Left cardiac atrium (tissue), 4 donors: Measurements from ENCODE around the gene FGFR3. TPM values are rescaled to one million over a fixed set of nuclear protein-coding genes. Genes with fewer than 3 reads are reported as not detected.
A peak's percentile ranks its signal among the peaks of the same experiment; 100 is the strongest.
"Not testable (repeated sequence)": the region's sequence is repeated elsewhere in the genome, so short reads cannot be mapped to it uniquely, and the experiment has no call there.

Experiments used
- ATAC-seq, 2 donors: fragments of 200-7000 bp; cut with Tn5 transposase; one replicate each; pipeline ENCODE4 v1.9.1; 2020; ENCODE audit warnings: mild to moderate bottlenecking in 2 of 2, moderate library complexity in 2 of 2
- DNase-seq: peaks from one replicate; pipeline ENCODE4 v3.0.0-alpha.2; 2020
- intact Hi-C, 2 donors: fragments of 100-400 bp; cut with DNase I; formaldehyde crosslinking; loops; one replicate each; pipeline versions ENCODE4 v1.14.1 to v1.15.1; 2022 to 2023
- total RNA-seq, 2 donors: library from RNA; stranded (reverse); fragmentation: NEBNext Ultra II Directional; extraction: Animal tissue kit (Norgen Biotek cat#: 25700); gene quantifications; one replicate each; pipeline ENCODE4 v1.2.1, GENCODE V29; 2021
- donor health status: DM: no; HTN: yes; CAD: no.
- donor health status: DM: no; HTN: yes; CAD: no; lungs with severe emphysema.
- donor health status: DM: yes; HTN: yes; CAD: no.
- donor health status: Dilated cardiomyopathy.

Gene FGFR3
- total RNA-seq, 2 donors from 2014 or later: 1.6 to 5.4 TPM

DNA sequence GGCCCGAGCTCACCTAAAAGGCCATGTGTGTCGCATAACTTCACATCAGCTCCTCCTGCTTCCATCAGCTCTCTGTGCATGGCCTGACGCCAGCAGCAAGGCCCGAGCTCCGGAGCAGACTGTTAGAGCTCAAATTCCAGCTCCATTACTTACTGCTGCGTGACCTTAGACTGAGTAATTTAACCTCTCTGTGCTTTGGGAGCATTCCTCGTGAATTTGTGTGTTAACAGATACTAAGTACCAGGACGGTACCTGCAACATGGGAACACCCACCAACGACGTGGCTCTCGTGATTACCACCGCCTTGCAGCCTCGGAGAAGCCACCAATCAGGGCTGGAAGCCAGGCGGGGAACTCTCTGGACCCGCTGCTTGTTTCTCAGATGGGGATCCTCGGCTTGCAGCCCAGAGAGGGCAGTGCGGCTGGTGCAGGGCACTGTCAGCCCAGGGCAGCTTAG is 49.9 kb downstream of the FGFR3 start:
- intact Hi-C loops: no loop called here

DNA sequence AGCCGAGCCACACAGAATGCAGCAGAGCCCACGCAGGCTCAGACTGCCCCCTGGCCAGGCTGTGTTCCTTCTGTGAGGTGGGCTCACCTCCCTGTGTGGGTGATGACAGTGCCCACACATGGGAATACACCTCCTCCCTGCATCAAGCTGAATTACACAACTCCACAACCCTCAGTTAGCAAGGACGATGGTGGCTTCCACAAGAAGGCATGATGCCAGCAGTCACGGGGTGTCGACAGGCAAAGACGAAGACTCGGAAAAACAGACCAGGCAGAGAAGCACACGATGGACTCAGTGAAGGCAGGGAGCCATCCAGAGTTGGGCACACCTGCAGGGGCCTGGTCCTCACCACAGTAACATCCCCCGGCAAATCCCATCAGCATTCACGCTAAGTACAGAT is 50.8 kb downstream of the FGFR3 start:
- peak; percentile 51 to 76 for ATAC-seq
- intact Hi-C loops: no loop called here
- peak; percentile 63 for DNase-seq

More for the DNA sequence above, 49.9 kb downstream of the FGFR3 start:
- no peak for DNase-seq
- peak; percentile 66 to 72 for ATAC-seq

DNA sequence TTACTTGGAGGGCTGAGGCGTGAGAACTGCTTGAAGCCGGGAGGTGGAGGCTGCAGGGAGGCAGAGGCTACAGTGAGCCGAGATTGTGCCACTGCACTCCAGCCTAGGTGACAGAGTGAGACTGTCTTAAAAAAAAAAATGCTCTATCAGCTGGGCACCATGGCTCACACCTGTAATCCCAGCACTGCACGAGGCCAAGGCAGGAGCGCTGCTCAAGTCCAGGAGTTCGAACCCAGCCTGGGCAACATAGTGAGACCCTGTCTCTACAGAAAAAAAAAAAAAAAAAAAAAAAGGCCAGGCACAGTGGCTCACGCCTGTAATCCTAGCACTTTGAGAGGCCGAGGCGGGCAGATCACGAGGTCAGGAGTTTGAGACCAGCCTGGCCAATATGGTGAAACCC is 51.5 kb downstream of the FGFR3 start:
- DNase-seq, ATAC-seq, intact Hi-C loops: not testable (repeated sequence)

DNA sequence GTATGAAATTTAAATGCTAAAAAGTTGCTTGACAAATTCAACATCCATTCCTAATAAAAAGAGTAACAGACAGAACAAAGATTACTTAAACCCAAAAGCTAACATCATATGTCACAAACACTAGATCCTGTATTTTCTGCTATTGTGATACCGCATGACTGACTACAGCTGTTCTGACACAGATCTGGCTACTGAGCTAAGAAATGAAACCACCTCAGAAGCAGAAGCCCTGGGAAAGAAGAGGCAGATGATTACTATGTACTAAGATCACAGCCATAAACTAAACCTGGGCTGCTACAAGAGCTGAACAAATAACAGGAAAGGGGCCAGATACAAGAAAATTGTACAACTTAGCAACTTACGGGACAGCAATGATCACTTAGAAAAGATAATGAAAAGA is 53.5 kb downstream of the FGFR3 start:
- ATAC-seq: no peak
- intact Hi-C loops: no loop called here
- no peak for DNase-seq

DNA sequence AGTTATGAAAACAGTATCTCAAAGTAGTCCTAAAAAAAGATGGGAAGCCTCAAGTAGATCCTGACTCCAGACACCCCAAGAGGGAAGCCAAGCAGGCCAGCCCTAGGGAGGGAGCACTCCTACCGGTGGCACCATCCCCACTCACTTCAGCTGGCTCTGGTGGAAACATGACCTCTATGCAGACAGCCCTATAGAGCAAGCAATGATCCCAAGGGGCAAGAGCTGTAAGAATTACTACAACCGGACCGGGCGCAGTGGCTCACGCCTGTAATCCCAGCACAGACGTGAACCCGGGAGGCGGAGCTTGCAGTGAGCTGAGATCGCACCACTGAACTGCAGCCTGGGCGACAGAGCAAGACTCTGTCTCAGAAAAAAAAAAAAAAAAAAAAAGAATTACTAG is 57.2 kb downstream of the FGFR3 start:
- no peak for DNase-seq
- ATAC-seq: peak in 1 of 2 donors; percentile 69
- intact Hi-C loops: no loop called here

DNA sequence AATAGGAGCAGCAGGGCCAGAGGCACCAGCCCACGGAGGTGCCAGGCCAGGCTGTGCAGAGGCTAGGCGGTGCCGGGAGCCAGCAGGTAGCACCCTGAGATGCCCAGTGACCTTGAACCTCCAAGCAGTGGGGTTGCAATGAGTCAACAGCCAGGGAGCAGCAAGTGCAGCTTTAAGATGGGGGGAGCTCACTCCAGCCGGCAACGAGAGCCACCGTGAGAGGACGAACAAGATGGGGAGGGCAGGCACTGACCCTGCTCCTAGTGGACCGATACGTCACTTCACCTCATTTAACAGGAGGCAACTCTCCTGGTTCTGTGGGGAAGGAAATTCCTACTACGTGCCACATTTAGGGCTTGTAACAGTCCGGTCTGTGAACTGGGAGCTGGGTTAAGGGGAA is 58.1 kb downstream of the FGFR3 start:
- no peak for ATAC-seq
- intact Hi-C loops: no loop called here
- no peak for DNase-seq

DNA sequence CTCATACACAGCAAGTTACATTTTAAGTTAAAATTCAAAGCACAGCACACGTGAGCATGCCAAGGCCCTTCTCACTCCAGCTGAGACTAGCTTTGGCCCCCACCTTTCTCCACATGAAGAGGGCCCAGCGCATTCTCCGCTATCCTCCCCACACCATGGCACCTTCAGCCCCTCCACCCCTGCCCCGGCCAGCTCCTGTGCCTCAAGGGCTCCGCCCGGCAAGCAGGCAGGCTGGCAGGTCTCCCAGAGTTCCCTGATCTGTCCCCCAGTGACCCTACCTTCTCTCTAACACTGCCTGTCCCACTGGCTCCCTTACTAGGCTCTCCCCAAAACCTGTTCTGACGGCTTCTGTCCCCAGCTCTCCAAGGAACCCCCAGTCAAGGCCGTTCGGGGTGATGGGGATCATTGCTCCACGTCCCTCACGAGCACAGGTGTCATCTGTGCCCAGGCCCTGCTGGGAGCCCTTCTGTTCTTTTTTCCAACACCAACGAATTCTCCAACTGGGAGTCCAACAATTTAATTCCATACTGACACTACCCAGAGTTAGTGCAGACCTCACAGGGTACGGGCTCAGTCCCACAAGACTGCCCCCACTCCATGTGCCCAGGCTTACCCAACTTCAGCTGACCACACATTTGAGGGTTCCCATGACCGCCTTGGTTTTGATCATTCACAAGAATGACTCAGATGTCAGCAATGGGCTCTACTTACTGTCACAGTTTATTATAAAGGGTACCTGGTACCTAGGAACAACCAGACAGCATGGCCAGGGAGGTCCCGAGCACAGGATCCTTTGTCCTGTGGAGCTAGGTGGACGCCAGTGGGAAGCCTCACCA is 58.7 kb downstream of the FGFR3 start:
- intact Hi-C loops: no loop called here
- ATAC-seq (no peak), DNase-seq (no peak)

DNA sequence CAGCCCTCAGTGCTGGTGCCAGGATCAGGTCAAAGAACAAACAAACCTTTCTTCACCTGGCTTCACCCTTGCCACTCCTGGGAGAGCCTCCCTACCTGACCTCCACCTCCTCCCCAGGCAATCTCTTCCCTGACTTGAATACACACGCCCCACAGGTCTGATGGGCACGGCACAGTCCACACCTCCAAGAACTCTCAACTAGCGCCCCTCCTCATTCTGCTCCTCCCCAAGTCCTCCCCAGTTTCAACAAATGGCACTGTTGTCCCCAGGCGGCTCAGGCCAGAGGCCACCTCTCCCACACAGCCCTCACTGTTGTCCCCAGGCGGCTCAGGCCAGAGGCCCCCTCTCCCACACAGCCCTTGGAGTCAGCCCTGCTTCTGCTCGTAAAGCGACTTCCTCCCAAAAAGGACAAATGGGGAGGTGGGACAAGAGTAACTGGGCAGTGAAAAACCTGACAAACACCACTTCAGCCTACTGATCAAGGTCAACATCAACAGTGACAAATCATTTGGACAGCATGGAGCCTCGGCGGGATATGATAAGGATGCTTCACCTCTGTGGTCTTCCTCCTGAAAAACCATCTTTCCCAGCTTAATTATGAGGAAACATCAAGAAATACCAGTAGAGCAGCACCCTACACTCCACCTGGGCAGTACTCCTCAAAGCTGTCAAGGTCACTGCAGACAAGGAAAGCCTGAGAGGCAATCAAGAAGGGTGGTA is 60.0 kb downstream of the FGFR3 start:
- intact Hi-C loops: no loop called here
- no peak for ATAC-seq
- no peak for DNase-seq

DNA sequence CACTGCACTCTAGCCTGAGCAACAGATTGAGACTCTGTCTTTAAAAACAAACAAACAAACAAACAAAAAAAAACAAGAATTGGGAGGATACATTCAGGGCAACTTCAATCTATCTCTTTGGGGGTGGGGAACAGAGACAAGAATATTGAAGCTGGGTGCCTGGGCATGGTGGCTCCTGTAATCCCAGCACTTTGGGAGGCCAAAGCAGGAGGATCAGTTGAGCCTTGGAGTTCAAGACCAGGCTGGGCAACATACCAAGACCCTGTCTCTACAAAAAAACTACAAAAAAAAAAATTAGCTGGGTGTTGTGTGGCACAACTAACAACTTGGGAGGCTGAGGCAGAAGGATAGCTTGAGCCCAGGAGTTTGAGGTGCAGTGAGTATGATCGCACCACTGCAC is 61.7 kb downstream of the FGFR3 start:
- ATAC-seq: no peak
- no peak for DNase-seq
- intact Hi-C loops: no loop called here

DNA sequence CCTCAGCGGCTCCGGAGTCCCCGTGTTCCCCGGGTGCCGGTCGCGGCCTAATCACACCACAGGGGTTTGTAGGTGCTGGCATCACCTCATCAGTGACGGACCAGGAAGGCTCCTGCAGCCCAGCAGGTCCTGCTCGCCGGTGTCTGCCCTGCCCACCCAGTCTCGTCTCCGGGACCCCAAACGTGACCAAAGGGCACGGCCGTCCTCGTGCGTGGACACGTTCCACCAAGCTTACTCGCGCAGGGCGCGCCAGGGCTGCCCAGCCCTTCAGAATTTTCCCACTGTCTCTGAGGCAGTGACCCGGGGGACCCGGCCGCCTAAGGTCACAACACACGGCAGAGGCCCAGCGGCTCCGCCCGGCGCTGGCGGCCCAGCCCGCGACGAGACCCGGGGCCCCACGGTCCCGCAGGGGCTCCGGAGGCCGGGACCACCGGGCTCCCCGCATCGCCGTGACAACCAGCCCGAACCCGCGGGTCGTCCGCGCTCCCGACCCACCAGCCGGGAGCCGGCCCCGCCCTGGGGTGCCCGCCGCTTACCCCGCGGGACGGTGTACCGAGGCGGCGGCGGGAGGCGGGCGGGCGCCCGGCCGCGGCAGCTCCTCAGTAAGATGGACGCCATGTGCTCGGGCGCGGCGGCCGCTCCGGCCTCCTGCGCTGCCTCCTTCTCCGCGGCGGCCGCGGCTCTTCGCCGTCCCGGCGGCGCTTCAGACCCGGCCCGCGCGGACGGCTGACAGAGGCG is 62.4 kb downstream of the FGFR3 start:
- peak; percentile 43 for DNase-seq
- intact Hi-C loops: loop anchor here in 1 of 2 donors (1.0 kb wide), 1 partner anchor 15 kb away; no protein-coding TSS in a partner anchor

DNA sequence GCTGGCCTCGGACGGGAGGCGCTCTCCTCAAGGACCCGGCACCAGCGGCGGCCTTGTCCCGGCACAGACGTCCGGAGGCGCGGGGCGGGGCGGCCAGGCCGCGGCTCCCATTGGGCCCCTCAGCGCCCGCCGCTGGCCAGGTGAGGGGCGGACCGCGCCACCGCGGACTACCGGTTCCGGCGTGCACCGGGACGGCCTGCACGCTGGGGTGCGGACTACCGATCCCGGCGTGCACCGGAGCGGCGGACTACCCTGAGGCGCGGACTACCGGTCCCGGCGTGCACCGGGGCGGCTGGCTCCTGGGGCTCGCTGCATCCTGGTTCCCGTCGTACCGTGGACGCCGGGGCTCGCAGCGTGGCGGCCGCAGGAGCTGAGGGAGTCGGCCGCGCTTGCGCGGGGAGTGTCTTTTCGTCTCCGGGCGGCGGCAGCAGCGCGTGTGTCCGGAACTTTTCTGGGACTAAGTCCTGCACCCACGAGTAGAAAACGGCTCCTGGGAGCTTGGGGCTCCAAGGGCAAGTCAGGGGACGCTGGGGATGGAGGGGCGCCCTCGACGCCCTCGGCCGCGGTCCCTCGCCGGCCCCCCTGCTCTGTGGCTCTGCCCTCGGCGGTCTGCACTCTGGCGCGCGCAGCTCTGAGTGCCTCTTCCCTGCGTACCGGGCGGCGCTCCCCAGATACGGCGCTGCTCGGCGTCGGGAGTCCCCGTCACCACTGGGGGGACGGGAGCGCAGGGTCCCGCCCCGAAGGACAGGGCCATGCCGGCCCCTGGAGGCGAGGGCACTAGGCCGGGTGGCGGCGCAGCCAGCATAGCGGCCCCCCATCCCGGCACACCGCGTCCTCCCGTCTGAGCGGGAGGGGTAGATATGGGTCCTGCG is 63.2 kb downstream of the FGFR3 start, which contains the start of gene LETM1:
Gene LETM1 (minus strand): TSS at position 86 of the 872 bp plus-strand sequence. CDS start 206 bp downstream, outside the sequence.
- peak; percentile 96 to 98 for ATAC-seq
- peak; percentile 97 for DNase-seq
- intact Hi-C loops: loop anchor here in 1 of 2 donors (1.0 kb wide), 1 partner anchor 14 kb away; no protein-coding TSS in a partner anchor

More for the DNA sequence above, 62.4 kb downstream of the FGFR3 start:
- ATAC-seq: peak; percentile 32 to 36

DNA sequence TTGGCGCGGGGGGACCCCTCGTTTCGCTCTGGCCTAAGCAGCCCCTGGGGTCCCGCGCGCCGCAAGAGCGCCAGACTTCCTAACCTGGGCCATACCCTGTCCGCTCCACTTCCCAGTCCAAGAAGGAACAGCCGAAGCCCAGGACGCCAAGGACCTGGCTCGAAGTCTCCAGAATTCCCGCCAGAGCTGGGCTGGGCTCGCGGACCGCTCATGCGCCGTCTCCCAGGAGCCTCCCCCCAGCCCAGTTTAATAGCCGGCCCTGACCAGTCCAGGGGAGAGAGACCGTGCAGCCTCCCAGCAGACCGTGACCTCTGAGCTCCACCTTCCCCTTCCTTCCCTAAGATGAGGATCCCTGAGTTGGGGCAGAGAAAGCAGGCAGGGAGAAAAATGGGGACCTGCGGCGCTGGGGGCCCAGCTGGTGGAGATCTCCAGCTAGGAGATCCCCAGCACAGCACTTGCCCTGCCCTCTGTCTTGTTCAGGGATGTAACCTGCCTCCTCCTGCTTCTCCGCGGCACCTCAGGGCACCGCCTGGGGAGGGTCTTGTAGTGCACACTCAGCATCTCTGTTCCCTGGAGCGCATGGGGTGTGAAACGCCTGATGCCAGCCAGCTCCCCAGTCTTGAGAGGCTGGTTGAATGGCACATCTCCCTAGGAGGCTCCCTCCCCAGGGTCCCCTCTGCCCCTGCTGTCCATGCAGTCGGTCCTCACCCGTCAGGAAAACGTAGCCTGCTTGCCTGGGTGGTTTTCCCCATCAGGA is 64.0 kb downstream of the FGFR3 start:
- peak; percentile 28 to 39 for ATAC-seq
- intact Hi-C loops: loop anchor here in 1 of 2 donors (1.0 kb wide), 1 partner anchor 13 kb away; no protein-coding TSS in a partner anchor
- DNase-seq: no peak

DNA sequence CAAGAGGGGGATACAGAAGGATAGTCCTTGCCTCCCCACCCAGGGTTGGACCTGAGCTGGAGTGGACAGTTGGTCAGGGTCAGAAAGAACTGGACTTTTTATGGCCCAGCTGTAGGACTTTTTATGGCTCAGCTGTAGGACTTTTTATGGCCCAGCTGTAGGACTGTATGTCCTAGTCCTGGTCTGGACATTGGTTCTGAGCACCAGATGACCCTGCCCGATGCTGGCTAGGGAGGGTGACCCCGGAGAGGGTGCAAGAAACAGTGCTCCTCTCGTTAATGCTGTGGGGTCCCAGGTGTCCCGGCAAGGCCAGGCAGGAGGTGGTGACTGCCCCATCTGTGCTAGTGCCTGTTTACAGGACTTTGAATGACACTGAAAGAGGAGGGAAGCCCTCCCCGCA is 64.8 kb downstream of the FGFR3 start:
- ATAC-seq: no peak
- DNase-seq: no peak
- intact Hi-C loops: no loop called here

Other genes starting within 250 kb of the FGFR3 start
- 1 to 10 TPM; 1.3 to 1.6 TPM for gene FAM53A, start 109.0 kb upstream of the FGFR3 start, total RNA-seq
- gene SLBP, start 81.0 kb upstream of the FGFR3 start, total RNA-seq: 10 to 100 TPM; 15.8 to 18.2 TPM
- 10 to 100 TPM; 34.0 to 48.4 TPM for gene TMEM129, start 72.0 kb upstream of the FGFR3 start, total RNA-seq
- 1 to 10 TPM; 6.3 to 9.2 TPM for gene TACC3, start 71.8 kb upstream of the FGFR3 start, total RNA-seq
- 10 to 100 TPM; 37.2 to 50.5 TPM for gene LETM1, start 62.9 kb downstream of the FGFR3 start, total RNA-seq
- gene NSD2, start 78.1 kb downstream of the FGFR3 start, total RNA-seq: 10 to 100 TPM; 30.0 to 38.7 TPM
- gene NELFA, start 215.7 kb downstream of the FGFR3 start, total RNA-seq: 10 to 100 TPM; 12.4 to 17.0 TPM